GM21515 (cell line): ENCODE results near the gene OR1J4.
"Not testable (repeated sequence)": the region's sequence is repeated elsewhere in the genome, so short reads cannot be mapped to it uniquely, and the experiment has no call there.

Source experiments
- ATAC-seq: cut with Tn5 transposase; IDR thresholded peaks from one replicate; pipeline ENCODE4 v1.9.1; 2021; ENCODE audit not compliant: unreplicated experiment

Gene OR1J4, protein sequence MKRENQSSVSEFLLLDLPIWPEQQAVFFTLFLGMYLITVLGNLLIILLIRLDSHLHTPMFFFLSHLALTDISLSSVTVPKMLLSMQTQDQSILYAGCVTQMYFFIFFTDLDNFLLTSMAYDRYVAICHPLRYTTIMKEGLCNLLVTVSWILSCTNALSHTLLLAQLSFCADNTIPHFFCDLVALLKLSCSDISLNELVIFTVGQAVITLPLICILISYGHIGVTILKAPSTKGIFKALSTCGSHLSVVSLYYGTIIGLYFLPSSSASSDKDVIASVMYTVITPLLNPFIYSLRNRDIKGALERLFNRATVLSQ

DNA sequence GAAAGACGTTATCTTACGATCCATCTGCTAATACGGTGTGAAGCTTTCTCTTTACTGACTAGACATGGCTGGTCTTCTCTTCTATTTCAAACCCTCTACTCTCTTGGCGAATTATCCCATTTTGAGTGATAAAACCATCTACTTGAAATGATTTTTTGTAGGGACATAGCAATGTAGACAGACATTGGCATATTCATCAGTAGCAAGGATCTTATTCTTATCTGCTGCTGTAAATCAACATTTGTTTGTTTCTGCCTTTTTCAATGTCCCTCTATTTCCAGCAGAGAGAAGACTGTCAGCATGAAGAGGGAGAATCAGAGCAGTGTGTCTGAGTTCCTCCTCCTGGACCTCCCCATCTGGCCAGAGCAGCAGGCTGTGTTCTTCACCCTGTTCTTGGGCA, at the start of gene OR1J4:
TSS of gene OR1J4 (plus strand) at position 301 of the 400 bp plus-strand sequence. CDS start at position 301, 0 bp downstream.
- ATAC-seq = no peak

DNA sequence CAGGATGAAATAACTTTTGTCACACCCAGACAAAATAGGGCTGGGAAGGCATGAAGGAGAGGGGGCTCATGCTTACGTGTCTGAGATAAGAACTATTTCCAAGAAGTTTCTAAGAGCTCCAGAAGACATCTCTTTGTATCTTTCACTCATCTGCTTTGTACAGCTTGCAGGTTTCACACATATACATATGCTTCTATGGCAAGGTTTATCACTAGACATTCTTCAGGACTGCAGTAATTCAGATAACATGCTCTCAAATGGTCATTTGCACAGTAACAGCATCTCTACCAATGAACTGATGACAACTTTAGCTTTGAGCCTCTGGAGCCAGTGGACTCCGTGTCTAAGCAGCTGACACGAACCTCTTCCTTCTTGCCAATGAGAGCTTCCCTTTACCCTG, 44.4 kb upstream of the OR1J4 start:
- ATAC-seq = no peak

DNA sequence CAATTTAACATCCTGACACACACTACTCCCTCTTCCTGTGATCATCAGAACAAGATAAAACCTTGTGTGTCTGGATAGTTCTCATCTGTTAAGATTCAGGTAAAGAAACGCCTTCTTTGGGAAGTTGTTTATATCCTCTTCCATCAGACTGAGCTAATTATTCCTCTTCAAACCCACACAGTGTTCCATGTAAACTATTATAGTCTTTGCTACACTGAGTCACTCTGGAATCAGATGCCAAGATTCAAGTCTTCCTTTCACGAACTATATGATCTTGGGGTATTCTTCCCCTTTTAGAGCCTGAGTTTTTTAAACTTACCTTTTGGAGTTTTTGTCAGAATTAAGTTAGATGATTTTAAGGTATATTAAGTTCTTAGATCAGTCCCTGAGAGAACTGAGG, 43.2 kb upstream of the OR1J4 start:
- ATAC-seq = no peak

DNA sequence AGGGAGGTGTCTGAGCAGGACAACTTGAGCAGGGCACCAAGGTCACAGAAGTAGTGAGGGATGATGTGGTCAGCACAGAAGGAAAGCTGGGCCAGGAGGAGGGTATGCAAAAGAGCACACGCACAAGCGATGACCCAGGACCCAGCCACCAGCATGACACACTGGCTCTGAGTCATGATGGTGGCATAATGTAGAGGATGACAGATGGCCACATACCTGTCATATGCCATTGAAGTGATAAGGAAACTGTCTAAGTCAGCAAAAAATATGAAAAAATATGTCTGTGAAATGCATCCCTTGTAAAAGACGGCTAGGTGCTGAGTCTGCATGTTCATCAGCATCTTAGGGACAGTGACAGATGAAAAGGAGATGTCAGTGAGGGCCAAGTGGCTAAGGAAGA, 41.6 kb upstream of the OR1J4 start:
- no peak for ATAC-seq

DNA sequence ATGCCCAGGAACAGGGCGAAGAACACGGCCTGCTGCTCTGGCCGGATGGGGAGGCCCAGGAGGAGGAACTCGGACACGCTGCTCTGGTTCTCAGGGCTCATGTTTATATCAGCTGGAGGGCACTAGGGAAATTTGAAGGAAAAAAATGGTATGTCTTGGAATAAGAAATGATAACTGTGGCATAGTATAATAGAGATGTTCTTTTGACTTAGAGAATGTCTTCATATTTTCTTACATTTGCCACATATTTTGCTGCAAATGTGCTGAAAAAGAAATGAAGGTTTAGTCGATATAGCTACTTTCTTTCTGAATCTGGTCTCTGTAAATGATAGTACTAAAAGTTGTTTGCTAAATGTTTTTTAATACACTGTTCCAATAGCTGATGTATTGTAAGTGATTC, 41.1 kb upstream of the OR1J4 start, which contains the start of gene OR1J1:
TSS of gene OR1J1 (minus strand) at position 101 of the 400 bp plus-strand sequence. CDS start at position 101, 0 bp downstream.
- no peak for ATAC-seq

DNA sequence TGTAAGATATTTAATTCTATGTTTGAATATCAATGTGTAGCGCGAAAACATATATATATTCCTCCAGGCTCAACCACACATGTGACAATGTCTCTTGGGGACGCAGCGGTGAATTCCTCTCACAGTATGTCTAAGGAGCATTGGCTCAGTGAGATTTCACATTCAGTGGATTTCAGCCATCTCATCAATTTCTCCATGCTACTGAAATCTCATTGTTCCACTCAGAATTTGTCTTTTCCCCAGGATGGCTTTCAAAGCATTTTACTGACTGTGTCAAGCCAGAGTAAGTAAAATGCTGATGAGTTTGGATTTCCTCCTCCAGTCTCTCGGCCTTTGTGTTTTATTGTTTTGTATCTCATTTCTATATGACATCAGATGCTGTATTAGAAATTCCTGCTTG, 39.9 kb upstream of the OR1J4 start:
- ATAC-seq = no peak

DNA sequence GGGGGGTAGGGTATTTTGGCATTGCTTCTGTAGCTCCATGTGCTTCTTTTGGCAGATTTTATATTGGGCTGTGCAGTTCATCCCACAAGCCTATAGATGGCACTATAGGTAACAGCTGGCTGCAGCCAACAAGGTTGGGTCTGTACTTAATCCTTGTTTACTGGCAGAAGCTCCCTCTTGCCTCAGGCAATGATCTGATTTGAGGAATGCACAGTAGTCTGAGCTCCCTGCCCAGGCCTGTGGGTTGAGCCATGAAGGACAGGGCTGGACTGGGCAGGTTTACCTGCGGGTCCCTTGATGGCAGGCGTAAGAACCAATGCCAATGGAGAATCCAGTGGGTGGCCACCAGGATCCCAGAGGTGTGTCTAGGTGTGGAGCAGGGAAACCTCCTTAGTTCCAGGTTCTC, 20.1 kb upstream of the OR1J4 start:
- peak; percentile 56 for ATAC-seq

DNA sequence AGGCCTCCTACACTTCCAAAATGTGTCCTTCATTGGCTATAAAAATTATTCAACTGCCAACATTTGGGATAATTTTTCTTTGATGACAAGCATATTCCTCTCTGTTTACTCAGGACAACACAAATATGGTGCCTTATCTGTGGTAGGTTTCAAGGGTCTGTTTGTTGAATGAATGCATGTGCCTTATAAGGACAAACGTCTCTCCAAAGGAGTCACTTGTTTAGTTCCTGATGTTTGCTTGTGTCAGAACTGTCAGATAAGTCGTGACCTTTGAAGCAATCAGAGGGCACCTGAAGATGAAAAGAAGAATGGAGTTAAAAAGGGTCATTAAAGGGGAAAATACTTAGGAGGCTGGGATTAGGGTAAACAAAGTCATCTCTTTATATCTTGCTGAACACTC, 12.0 kb upstream of the OR1J4 start:
- no peak for ATAC-seq

DNA sequence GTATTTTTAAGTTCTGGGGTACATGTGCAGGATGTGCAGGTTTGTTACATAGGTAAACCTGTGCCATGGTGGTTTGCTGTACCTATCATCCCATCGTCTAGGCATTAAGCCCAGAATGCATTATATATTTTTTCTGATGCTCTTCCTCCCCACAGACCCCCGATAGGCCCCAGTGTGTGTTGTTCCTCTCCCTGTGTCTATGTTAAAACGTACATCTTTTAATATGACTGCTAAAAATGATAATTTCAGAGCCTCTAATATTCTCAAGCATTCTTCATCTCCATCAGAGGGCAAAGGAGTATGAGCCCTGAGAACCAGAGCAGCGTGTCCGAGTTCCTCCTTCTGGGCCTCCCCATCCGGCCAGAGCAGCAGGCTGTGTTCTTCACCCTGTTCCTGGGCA, 8.4 kb upstream of the OR1J4 start, which contains the start of gene OR1J2:
TSS of gene OR1J2 (plus strand) at position 301 of the 400 bp plus-strand sequence. CDS start at position 301, 0 bp downstream.
- no peak for ATAC-seq

DNA sequence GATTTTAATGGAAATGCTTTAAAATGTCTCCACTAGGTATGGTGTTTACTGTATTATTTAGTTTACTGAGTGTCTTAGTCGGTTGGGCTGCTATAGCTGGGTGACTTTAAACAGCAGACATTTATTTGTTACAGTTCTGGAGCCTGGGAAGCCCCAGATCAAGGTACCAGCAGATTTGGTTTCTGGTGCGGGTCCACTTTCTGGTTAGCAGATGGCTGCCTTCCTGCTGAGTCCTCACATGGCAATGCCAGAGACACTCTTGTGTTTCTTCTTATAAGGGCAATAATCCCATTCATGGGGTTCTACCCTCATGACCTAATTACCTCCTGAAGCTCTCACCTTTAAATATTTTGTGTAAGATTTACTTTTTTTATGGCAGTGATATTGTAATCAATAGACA, 715 bp upstream of the OR1J4 start:
- ATAC-seq = no peak

DNA sequence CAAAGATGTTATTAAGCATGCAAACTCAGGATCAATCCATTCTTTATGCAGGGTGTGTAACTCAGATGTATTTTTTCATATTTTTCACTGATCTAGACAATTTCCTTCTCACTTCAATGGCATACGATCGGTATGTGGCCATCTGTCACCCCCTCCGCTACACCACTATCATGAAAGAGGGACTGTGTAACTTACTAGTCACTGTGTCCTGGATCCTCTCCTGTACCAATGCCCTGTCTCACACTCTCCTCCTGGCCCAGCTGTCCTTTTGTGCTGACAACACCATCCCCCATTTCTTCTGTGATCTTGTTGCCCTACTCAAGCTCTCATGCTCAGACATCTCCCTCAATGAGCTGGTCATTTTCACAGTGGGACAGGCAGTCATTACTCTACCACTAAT, 435 bp downstream of the OR1J4 start:
- ATAC-seq = no peak

DNA sequence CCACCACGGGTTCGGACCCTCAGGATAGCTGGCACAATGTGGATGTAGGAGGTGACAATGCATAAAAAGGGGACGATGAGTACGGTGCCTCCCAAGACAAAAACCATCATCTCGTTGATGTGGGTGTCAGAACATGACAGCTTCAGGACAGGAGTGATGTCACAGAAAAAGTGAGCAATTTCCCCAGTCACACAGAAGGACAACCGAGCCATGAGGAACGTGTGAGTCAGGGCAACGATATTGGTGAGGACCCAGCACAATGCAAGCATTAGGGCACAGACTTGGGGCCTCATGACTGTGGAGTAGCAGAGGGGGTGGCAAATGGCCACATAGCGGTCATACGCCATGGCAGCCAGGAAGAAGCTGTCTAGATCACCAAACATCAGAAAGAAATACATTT, 7.7 kb downstream of the OR1J4 start:
- no peak for ATAC-seq

DNA sequence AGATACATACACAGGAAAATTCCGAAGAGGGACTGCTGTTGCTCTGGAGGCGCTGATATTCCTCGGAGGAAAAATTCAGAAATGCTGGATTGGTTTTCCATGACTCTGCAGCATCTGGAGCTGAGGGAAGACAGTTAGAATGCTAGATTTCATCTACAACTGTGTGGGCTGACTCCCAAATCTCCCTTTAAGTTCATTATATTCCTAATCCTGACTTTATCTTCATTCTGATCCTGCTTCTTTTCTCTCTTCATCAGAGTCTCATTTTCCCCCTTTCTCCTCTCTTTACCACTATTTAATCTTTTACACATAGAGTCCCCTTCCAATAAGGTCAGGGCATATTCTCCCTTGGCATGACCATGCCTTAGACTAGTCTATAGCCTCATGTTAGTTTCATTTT, 8.3 kb downstream of the OR1J4 start, which contains the start of gene OR1N1:
TSS of gene OR1N1 (minus strand) at position 101 of the 400 bp plus-strand sequence. CDS start at position 101, 0 bp downstream.
- no peak for ATAC-seq

DNA sequence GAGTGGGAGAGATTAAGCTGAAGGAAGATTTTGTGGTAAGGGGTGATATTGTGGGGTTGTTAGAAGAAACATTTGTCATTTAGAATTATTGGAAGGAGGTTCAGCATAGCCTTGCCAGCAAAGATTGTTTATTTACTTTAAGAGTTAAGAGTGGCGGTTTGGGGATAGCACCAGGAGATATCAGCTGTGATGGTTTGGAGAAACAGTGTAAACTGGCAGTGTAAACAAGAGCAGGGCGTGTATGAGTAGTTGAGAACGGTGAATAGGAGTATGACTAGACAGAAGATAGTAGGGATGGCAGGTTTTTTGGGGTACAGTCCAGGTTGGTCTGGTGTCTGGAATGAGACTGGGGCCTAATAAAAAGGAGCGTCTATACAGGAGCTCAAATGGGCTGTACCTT, 12.2 kb downstream of the OR1J4 start:
- ATAC-seq = not testable (repeated sequence)

DNA sequence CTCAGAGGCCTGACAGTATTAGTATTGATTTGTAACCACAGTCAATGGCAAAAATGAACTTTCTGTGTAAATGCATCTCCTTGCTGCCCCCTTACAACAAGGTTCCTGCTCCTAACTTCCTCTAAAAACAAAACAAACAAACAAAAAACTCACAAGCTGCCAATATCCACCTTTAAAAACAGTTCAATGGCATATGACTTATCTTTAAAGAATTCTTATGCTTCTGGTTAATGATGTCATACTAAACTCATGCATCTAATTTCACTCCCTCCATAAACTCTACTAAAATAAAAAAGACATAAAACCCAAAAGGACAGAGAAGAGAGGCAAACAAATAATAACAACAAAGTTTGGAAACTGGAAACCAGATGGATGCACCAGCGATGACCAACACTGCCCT, 17.2 kb downstream of the OR1J4 start:
- no peak for ATAC-seq

DNA sequence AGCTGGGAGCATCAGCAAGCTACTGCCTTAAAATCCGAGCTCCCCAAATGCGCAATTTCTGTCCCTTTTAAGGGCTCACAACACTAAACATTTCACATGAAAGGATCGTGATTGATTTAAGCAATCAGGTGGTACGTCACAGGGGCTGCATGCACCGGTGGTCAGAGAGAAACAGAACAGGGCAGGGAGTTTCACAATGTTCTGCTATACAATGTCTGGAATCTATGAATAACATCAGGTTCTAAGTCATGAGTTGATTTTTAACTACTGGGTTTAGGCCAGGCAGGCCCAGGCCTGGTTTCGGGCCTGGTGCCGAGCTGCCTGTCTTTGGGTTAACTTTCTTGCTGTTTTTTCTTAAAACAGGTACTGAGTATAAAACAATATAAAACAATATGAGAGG, 18.1 kb downstream of the OR1J4 start:
- ATAC-seq = not testable (repeated sequence)

DNA sequence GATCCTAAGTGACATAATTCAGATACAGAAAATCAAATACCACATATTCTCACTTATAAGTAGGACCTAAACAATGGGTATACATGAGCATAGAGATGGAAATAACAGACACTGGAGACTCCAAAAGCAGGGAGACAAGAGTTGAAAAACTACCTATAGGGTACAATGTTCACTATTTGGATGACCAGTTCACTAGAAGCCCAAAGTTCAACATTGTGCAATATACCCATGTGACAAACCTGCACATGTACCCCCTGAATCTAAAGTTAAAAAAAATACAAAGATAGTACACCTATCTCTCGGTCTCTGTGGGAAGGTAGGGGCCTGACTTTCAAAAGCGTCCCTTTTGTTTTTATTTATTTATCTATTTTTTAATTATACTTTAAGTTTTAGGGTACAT, 19.8 kb downstream of the OR1J4 start:
- ATAC-seq = no peak

DNA sequence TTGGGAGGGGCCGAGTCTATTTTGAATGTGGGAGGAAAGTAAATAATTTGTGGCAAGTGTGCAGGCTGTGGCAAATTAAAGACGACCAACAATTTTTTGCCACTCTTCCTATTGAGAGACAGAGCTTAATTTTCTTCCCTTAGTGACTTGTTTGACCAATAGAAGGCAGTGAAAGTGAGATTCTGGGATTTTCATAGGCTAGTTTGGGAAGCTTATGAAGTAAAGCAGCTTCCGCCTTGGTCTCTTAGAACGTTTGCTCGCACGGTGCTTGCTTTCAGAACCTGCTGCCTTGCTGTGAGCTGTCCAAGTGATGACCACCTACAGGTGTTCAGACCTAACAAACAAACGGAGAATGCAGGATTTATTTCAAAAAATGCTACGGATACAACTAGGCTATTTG, 27.3 kb downstream of the OR1J4 start:
- ATAC-seq = no peak

DNA sequence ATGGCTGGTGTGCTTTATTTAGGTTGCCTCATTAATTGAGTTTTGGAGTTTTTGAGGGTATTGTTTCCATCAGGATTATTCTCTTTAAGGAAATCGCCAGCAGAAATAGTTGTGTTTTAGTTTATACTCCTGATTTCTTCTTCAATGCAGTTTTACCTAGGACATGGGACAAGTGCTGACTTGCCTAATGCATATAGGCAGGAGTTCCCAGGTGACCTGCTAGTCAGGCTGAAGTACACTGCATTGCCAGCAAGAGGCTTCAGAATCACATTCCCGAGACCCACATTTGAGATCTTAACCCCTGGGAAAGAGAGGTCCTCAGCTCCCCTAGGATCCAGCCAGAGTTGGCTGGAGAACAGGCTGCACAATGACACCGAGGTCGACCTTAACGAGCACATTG, 32.4 kb downstream of the OR1J4 start:
- ATAC-seq = no peak

DNA sequence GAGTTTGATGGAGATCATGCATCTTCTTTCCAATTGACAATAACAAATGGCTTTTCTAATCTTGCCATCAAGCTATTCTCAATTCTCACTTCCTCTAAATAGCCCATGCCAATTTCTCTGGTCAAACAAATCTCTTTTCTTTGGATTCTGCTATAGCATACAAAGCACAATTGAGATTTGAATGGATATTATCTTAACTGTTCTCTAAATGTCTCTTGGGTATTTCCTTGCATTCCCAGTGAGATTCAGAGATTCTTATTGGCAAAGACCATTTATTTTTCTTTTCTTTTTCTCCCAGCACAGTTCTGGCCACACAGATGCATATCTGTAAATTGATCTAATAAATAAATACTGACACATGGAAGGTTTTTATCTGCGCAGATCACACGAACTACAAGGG, 33.9 kb downstream of the OR1J4 start, which contains the start of gene OR1N2:
TSS of gene OR1N2 (plus strand) at position 301 of the 400 bp plus-strand sequence. CDS start 100 bp downstream, outside the sequence.
- no peak for ATAC-seq

DNA sequence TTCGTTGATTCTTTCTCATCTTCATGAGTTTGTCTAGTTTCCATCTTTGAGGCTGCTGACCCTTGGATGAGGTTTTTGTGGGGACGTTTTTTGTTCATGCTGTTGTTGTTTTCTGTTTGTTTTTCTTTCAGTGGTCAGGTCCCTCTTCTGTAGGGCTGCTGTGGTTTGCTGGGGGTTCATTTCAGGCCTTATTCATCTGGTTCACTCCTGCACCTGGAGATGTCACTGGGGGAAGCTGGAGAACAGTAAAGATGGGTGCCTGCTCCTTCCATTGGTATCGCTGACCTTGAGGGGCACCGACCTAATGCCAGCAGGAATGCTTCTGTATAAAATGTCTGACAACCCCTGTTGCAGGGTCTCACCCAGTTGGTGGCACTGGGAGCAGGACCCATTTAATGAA, 42.5 kb downstream of the OR1J4 start:
- no peak for ATAC-seq

DNA sequence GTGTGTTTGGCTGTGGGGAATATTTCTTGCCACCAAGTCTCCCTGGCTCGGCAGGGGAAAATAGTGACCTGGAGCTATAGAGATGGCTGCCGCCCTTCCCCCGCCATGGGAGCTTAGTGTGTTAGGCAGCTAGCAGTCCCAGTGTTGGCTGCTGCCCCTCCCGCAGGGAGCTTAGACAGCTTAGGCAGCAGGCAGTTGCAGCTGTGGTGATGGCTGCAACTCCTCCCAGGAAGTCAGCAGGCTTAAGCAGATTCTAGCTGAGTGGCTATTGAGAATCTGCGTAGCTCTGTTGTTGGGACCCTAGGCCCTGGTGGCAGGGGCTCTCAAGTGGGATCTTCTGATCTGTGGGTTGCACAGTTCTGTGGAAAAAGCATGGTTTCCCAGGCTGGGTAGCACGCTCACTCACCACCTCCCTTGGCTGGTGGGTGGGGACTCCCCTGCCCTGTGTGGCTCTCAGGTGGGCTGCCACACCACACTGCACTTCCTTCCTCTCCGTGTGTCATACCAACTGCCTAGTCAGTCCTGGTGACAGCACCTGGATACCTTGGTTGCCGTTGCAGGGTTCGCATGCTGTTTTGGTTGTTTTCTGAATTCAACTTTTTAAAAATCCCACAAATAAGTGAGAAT, 43.3 kb downstream of the OR1J4 start:
- no peak for ATAC-seq
